ENCODE data around the gene FABP7.

DNA sequence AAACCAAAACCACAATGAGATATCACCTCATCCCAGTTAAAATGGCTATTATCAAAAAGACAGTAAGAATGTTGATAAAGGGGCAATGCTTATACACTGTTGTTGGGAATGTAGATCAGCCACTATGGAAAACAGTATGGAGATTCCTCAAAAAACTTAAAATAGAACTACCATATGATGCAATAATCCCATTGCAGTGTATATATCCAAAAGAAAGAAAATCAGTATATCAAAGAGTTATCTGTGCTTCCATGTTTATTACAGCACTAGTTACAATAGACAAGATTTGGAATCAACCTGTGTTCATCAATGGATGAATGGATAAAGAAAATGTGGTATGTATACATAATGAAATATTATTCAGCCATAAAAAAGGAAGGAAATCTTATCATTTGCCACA, 3.5 kb upstream of the FABP7 start:
- TF ChIP-seq, protein P1, sequence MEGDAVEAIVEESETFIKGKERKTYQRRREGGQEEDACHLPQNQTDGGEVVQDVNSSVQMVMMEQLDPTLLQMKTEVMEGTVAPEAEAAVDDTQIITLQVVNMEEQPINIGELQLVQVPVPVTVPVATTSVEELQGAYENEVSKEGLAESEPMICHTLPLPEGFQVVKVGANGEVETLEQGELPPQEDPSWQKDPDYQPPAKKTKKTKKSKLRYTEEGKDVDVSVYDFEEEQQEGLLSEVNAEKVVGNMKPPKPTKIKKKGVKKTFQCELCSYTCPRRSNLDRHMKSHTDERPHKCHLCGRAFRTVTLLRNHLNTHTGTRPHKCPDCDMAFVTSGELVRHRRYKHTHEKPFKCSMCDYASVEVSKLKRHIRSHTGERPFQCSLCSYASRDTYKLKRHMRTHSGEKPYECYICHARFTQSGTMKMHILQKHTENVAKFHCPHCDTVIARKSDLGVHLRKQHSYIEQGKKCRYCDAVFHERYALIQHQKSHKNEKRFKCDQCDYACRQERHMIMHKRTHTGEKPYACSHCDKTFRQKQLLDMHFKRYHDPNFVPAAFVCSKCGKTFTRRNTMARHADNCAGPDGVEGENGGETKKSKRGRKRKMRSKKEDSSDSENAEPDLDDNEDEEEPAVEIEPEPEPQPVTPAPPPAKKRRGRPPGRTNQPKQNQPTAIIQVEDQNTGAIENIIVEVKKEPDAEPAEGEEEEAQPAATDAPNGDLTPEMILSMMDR (IDR thresholded peaks at IDR 0.05) = no peak
- TF ChIP-seq EP300 (IDR thresholded peaks at IDR 0.05) = no peak
- TF ChIP-seq POLR2A (IDR thresholded peaks at IDR 0.05) = no peak

Data from upper lobe of left lung (tissue), 4 donors.